Muscle of leg (tissue), 11 donors: Measurements from ENCODE around the gene NHLRC4. TPM values are rescaled to one million over a fixed set of nuclear protein-coding genes. Genes with fewer than 3 reads are reported as not detected.

Experiments
- DNase-seq: peaks from one replicate; pipeline ENCODE4 v3.0.0; 2013
- H3K27ac ChIP-seq: one replicate; pipeline ENCODE4 v1.5.1; 2013; ENCODE audit warnings: mild to moderate bottlenecking, low read length, control low read depth
- H3K27me3 ChIP-seq: one replicate; pipeline ENCODE4 v1.6.1; 2013; ENCODE audit warnings: low read length; ENCODE audit not compliant: control insufficient read depth, insufficient read depth
- H3K36me3 ChIP-seq: one replicate; pipeline ENCODE4 v1.6.1; 2013; ENCODE audit warnings: low read length; ENCODE audit not compliant: control insufficient read depth, insufficient read depth
- H3K4me1 ChIP-seq: one replicate; pipeline ENCODE4 v1.6.1; 2013; ENCODE audit warnings: low read length; ENCODE audit not compliant: control insufficient read depth, insufficient read depth
- H3K4me3 ChIP-seq: one replicate; pipeline ENCODE4 v1.5.1; 2013; ENCODE audit warnings: low read length, control low read depth
- H3K9me3 ChIP-seq: replicated peaks from 2 replicates; pipeline ENCODE4 v1.6.1; 2013; ENCODE audit warnings: low read depth, low read length; ENCODE audit not compliant: control insufficient read depth
- WGBS: methylation state at CpG from one replicate; pipeline ENCODE4 v1.1.5; 2013; ENCODE audit warnings: missing lambda C conversion rate; ENCODE audit not compliant: insufficient coverage; 5-methylcytosine and 5-hydroxymethylcytosine counted together
- polyA plus RNA-seq, 8 donors: library from polyadenylated mRNA; unstranded; fragments of 120-200 nt; gene quantifications; one replicate each; pipeline versions ENCODE4 v1.2.1 to v1.2.3, GENCODE V29; 2013; ENCODE audit warnings: inconsistent platforms in 1 of 8, low replicate concordance in 1 of 8; ENCODE audit not compliant: insufficient read length in 8 of 8, insufficient read depth in 1 of 8
- total RNA-seq: library from RNA; stranded (reverse); fragments of 120-200 nt; gene quantifications from one replicate; pipeline ENCODE4 v1.2.4, GENCODE V29; 2013

Gene NHLRC4
- total and polyA plus RNA-seq, 9 donors = 1.3 to 1.8 (median 1.5) TPM

DNA sequence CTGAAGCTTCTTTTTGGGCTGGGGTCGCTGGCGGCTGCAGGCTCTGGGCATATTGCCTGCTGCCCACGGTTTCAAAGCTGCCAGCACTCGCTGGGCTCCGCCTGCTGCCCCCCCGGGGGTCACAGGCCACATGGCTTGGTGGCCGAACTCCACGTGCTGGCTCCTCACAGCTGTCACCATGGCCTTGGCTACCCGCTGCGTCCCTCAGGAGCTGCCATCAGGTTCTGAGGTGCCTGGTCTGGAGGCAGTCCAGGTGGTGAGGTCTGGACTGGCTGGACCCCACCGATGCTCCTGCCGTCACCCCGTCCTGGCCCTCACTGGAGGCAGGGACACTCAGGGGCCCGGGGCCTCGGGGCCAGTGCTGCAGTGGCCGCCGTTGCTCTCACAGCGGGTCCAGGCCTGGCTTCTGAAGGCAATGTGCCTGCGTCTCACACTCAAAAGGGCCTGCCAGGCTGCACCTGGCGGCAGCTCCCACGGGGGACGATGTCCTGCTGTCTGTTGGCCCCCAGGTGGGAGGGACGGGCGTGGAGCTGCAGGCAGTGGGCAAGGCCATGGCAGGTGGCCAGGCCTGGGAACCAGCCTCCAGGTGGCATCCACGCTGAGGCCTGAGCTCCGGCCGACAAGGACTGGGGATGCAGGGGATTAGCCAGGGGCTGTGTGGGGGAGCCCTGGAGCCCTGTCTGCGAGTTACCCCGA is 26.0 kb upstream of the NHLRC4 start:
- Histone ChIP-seq H3K36me3 (peaks cover 43% of the 10 kb centered on the region), H3K27ac (no peak overlapping the region), H3K4me3 (no peak overlapping the region), H3K27me3 (no peaks in the 10 kb centered on the region), H3K9me3 (no peaks in the 10 kb centered on the region), H3K4me1 (peaks cover 39% of the 10 kb centered on the region)
- whole genome bisulfite sequencing = 87% methylated on average over 29 of the region's 29 CpGs
- DNase-seq = no peak

DNA sequence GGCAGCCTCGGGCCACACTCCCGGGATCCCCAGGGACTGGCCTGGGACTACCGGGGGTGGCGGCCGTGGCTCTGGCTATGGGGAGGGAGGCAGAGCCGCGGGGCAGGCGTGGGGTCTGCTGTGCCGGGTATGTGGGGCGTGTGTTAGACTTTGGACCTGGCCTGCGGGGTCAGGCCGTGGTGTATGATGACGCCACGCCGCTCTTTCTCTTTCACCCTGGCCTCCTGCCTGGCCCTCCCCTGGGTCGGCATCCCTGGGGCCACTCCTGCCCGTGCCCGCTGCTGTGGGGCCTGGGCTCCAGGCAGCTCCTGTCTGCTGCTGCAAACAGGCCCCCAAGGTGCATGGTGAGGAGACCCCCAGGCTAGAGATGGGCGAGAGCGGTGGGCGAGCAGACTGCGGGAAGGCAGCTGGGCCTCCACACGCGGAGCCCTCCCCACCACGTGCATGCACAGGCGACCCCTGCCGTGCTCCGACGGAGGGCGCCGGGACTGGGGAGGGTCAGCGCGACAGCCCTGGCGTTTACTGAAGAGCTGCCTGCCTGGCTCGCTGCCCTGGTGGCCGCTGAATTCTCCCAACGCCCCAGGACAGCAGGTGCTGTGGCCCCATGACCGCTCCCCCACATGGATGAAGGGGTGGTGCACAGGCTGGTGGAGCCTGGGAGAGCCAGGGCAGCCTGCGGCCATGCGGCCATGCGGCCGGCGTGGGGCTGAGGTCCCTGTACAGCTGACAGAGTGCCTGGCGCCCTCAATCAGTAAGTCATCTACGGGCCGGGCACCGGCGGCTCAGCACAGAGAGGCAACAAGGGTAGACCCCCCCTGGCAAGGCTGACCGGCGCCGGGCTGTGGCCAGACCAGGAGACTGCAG is 23.3 kb upstream of the NHLRC4 start:
- no peak for DNase-seq
- Histone ChIP-seq H3K4me1 (peaks cover 21% of the 10 kb centered on the region), H3K4me3 (no peak overlapping the region), H3K27ac (peak overlapping the region; percentile 20), H3K36me3 (peaks cover 31% of the 10 kb centered on the region), H3K27me3 (no peaks in the 10 kb centered on the region), H3K9me3 (no peaks in the 10 kb centered on the region)
- 86% methylated on average over 50 of the region's 51 CpGs for WGBS

DNA sequence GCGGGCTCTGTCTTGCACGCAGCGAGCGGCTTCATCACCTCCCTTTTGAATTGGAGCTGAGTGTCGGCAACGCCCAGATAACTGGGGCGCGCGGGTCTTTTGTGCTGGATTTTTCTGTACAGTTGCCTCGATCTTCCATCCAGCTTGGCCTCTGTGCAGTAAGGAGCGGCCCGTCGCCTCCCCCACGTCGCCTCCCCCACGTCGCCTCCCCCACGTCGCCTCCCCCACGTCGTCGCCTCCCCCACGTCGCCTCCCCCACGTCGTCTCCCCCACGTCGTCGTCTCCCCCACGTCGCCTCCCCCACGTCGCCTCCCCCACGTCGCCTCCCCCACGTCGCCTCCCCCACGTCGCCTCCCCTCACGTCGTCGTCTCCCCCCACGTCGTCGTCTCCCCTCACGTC is 22.3 kb upstream of the NHLRC4 start:
- 85% methylated on average over 20 of the region's 46 CpGs for WGBS
- Histone ChIP-seq H3K36me3 (peaks cover 38% of the 10 kb centered on the region), H3K27ac (no peak overlapping the region), H3K9me3 (no peaks in the 10 kb centered on the region), H3K4me3 (no peak overlapping the region), H3K27me3 (no peaks in the 10 kb centered on the region), H3K4me1 (peaks cover 14% of the 10 kb centered on the region)
- no peak for DNase-seq

DNA sequence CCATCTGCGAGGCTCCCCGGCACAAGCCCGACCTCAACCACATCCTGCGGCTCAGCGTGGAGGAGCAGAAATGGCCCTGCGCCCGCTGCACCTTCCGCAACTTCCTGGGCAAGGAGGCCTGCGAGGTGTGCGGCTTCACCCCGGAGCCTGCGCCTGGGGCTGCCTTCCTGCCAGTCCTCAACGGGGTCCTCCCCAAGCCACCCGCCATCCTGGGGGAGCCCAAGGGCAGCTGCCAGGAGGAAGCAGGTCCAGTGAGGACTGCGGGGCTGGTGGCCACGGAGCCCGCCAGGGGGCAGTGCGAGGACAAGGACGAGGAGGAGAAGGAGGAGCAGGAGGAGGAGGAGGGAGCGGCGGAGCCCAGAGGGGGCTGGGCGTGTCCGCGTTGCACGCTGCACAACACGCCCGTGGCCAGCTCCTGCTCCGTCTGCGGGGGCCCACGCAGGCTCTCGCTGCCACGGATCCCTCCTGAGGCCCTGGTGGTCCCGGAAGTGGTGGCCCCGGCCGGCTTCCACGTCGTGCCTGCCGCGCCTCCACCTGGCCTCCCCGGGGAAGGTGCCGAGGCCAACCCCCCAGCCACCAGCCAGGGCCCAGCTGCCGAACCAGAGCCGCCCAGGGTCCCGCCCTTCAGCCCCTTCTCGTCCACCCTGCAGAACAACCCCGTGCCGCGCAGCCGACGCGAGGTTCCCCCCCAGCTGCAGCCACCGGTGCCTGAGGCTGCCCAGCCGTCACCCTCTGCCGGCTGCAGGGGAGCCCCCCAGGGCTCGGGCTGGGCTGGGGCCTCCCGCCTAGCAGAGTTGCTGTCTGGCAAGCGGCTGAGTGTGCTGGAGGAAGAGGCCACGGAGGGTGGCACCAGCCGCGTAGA is 19.7 kb upstream of the NHLRC4 start:
- H3K4me3 ChIP-seq = no peak overlapping the region
- peaks cover 5% of the 10 kb centered on the region for H3K4me1 ChIP-seq
- peaks cover 33% of the 10 kb centered on the region for H3K36me3 ChIP-seq
- H3K27me3 ChIP-seq = no peaks in the 10 kb centered on the region
- no peaks in the 10 kb centered on the region for H3K9me3 ChIP-seq
- no peak overlapping the region for H3K27ac ChIP-seq
- DNase-seq = peak; percentile 70
- 76% methylated on average over 53 of the region's 60 CpGs for WGBS

DNA sequence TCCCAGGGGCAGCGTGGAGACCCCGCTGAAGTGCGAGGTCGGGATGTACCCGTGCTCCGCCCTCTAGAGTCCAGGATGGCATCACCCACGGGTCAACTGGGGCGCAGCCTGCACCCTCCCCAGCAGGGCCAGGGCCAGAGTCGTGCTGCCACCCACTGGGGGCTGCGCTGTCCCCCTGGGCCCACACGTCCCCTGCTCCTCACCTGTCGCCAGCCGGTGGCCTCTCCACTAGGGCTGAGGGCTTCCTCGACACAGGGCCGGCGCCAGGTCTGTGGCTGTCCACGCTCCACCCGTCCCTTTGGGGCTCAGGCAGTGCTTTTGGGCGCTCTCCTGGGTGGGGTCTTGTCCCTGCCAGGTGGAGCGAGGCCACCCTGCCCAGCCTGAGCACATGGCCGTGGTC is 18.2 kb upstream of the NHLRC4 start:
- 92% methylated on average over 21 of the region's 21 CpGs for WGBS
- no peaks in the 10 kb centered on the region for H3K9me3 ChIP-seq
- no peak for DNase-seq
- no peaks in the 10 kb centered on the region for H3K27me3 ChIP-seq
- H3K4me3 ChIP-seq = no peak overlapping the region
- peaks cover 40% of the 10 kb centered on the region for H3K36me3 ChIP-seq
- no peak overlapping the region for H3K27ac ChIP-seq
- peaks cover 3% of the 10 kb centered on the region for H3K4me1 ChIP-seq

DNA sequence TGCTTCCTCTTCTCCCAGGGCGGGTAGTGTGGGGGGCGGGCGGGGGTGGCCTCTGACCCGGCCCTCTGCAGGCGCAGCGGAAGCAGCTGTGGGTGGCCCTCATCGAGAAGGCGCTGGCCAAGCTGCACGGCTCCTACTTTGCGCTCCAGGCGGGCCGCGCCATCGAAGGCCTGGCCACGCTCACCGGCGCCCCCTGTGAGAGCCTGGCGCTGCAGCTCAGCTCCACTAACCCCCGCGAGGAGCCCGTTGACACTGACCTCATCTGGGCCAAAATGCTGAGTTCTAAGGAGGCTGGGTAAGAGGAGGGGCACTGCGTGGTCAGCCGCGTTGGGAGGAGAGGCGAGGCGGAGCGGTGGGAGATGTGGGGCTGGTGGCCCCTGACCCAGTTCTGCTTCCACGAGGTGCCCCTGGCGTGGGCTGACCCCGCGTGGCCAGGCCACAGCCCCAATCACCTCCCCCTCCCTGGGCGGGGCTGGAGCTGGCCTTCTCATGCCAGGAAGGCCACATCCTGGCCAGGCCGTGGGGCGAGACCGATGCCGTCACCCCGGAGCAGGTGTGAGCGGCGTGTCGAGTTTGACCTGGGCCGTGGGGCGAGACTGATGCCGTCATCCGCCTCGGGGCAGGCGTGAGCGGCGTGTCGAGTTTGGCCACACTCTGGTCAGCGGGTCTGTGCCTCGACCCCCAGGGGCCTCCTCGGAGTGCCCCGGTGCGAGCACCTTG is 17.1 kb upstream of the NHLRC4 start:
- no peak overlapping the region for H3K4me3 ChIP-seq
- no peak for DNase-seq
- WGBS = 94% methylated on average over 38 of the region's 54 CpGs
- H3K4me1 ChIP-seq = peaks cover 3% of the 10 kb centered on the region
- H3K36me3 ChIP-seq = peaks cover 50% of the 10 kb centered on the region
- H3K9me3 ChIP-seq = no peaks in the 10 kb centered on the region
- H3K27ac ChIP-seq = no peak overlapping the region
- H3K27me3 ChIP-seq = no peaks in the 10 kb centered on the region

DNA sequence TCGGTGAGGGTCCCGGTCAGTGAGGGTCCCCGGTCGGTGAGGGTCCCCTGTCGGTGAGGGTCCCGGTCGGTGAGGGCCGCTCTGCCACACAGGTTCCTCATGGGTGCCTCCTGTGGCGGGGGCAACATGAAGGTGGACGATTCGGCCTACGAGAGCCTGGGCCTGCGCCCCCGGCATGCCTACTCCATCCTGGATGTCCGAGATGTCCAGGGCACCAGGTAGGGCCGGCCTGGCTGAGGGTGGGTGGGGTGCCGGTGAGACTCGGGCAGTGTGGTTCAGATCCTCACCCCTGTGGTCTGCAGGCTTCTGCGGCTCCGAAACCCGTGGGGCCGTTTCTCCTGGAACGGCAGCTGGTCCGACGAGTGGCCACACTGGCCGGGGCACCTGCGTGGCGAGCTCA is 15.6 kb upstream of the NHLRC4 start:
- H3K9me3 ChIP-seq = no peaks in the 10 kb centered on the region
- no peaks in the 10 kb centered on the region for H3K27me3 ChIP-seq
- H3K4me3 ChIP-seq = no peak overlapping the region
- H3K27ac ChIP-seq = no peak overlapping the region
- H3K36me3 ChIP-seq = peaks cover 49% of the 10 kb centered on the region
- H3K4me1 ChIP-seq = peaks cover 18% of the 10 kb centered on the region
- no peak for DNase-seq
- WGBS = 97% methylated on average over 26 of the region's 28 CpGs

DNA sequence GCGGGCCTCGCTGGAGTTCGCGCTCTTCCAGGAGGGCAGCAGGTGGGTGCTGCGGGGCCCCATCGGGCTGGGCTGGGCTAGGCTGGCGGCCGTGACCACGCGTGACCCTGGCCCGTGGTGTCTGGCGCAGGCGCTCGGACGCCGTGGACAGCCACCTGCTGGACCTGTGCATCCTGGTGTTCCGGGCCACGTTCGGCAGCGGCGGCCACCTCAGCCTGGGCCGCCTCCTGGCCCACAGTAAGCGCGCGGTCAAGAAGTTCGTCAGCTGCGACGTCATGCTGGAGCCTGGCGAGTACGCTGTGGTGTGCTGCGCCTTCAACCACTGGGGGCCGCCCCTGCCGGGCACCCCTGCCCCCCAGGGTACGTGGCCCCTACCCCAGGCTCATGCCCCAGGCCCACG is 14.6 kb upstream of the NHLRC4 start:
- WGBS = 97% methylated on average over 34 of the region's 35 CpGs
- Histone ChIP-seq H3K4me1 (peaks cover 25% of the 10 kb centered on the region), H3K36me3 (peaks cover 47% of the 10 kb centered on the region), H3K27ac (no peak overlapping the region), H3K9me3 (no peaks in the 10 kb centered on the region), H3K4me3 (no peak overlapping the region), H3K27me3 (peaks cover 3% of the 10 kb centered on the region)
- no peak for DNase-seq

DNA sequence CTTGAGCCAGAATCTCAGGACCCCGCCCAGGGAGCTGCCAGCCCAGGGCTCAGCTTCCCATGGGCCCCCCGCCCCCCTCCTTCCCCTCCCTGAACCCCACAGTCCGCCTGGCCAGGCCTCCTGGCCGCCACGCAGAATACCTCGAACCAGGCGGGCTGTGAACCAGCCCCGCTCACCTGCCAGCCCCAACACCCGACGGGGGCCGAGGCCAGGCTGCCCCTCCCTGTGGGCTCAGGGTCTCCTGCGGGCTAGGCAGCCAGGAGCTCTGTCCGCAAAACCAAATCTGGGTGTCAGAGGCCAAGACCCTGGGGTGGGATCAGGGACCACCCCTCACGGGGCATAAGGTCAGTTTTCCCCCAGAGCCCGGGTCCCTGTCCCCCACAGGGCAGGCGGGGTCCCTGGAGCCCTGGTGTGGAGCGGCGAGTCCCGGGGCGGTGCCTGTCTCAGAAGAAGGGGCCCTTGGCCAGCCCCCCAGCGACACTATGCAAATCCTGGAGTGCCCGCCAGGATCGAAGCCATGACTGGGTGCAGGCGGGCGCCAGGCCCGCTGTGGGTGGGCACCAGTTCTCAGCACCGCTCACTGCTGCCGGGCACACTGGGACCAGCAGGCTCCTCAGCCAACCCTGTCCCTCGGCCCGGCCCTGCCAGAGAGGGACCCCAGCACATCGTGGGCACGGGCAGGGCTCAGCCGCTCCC is 13.1 kb upstream of the NHLRC4 start:
- H3K4me3 ChIP-seq = no peak overlapping the region
- 89% methylated on average over 26 of the region's 33 CpGs for WGBS
- peaks cover 33% of the 10 kb centered on the region for H3K4me1 ChIP-seq
- no peak for DNase-seq
- no peak overlapping the region for H3K27ac ChIP-seq
- peaks cover 41% of the 10 kb centered on the region for H3K36me3 ChIP-seq
- H3K9me3 ChIP-seq = no peaks in the 10 kb centered on the region
- H3K27me3 ChIP-seq = peaks cover 18% of the 10 kb centered on the region
